GM18868 (cell line): Measurements from ENCODE around the gene TH.

Experiments used
- ATAC-seq: cut with Tn5 transposase; IDR thresholded peaks from one replicate; pipeline ENCODE4 v1.9.1; 2021; ENCODE audit warnings: mild to moderate bottlenecking, moderate library complexity; ENCODE audit not compliant: unreplicated experiment

TH gene

GRCh38 chr11:2143799-2144543 lies 27.6 kb downstream of the TH start:
- ATAC-seq = no peak

- ATAC-seq = no peak
These were observed 28.2 kb downstream of the TH start for GRCh38 chr11:2143477-2143798.

- ATAC-seq = no peak
These were observed 28.8 kb downstream of the TH start for GRCh38 chr11:2142762-2143202.

GRCh38 chr11:2142300-2142759 lies 29.3 kb downstream of the TH start:
- ATAC-seq = no peak

- ATAC-seq = no peak
These were observed 30.9 kb downstream of the TH start for GRCh38 chr11:2140411-2141400.

GRCh38 chr11:2139621-2140337 lies 31.8 kb downstream of the TH start:
- no peak for ATAC-seq

- no peak for ATAC-seq
These were observed 32.5 kb downstream of the TH start, which contains the start of gene IGF2 for GRCh38 chr11:2139123-2139521. Gene IGF2, minus strand, starts transcription at chr11:2139389. Its CDS starts 3,866 bp downstream, at chr11:2135523.

GRCh38 chr11:2138431-2139122 lies 33.0 kb downstream of the TH start:
- ATAC-seq = no peak

- ATAC-seq = no peak
These were observed 33.6 kb downstream of the TH start for GRCh38 chr11:2138068-2138430.

- no peak for ATAC-seq
These were observed 34.2 kb downstream of the TH start for GRCh38 chr11:2137202-2138067.

- no peak for ATAC-seq
These were observed 34.7 kb downstream of the TH start for GRCh38 chr11:2136952-2137201.

GRCh38 chr11:2136209-2136951 lies 35.2 kb downstream of the TH start:
- ATAC-seq = no peak

- no peak for ATAC-seq
These were observed 35.9 kb downstream of the TH start for GRCh38 chr11:2135648-2136201.

- no peak for ATAC-seq
These were observed 36.5 kb downstream of the TH start for GRCh38 chr11:2135018-2135569.

GRCh38 chr11:2134022-2135010 lies 37.3 kb downstream of the TH start:
- no peak for ATAC-seq

- ATAC-seq = no peak
These were observed 38.2 kb downstream of the TH start for GRCh38 chr11:2133241-2134021.

- no peak for ATAC-seq
These were observed 38.8 kb downstream of the TH start for GRCh38 chr11:2132874-2133240.
